Heart left ventricle (tissue), 16 donors: ENCODE results near the gene SHISA9. TPM values are rescaled to one million over a fixed set of nuclear protein-coding genes. Genes with fewer than 3 reads are reported as not detected.

Experiments
- ATAC-seq, 4 donors: fragments of 200-7000 bp; cut with Tn5 transposase; one replicate each; pipeline ENCODE4 v1.9.1; 2020 to 2022; ENCODE audit warnings: moderate library complexity in 4 of 4, mild to moderate bottlenecking in 3 of 4, moderate number of reproducible peaks in 1 of 4
- DNase-seq, 5 donors: peaks; one replicate each; pipeline ENCODE4 v3.0.0-alpha.2; 2020
- H3K27ac ChIP-seq, 12 donors: fragments of 200-600 bp; sonication (generic) in 4 of 12; one replicate each; pipeline versions ENCODE4 v1.5.0 to v1.8.0; 2016 to 2022; ENCODE audit warnings: mild to moderate bottlenecking in 2 of 12
- H3K27me3 ChIP-seq, 9 donors: fragments of 200-600 bp; sonication (generic) in 2 of 9; one replicate each; pipeline versions ENCODE4 v1.5.1 to v1.8.0; 2016 to 2022; ENCODE audit warnings: mild to moderate bottlenecking in 3 of 9
- H3K36me3 ChIP-seq, 9 donors: fragments of 200-600 bp; sonication (generic) in 2 of 9; one replicate each; pipeline versions ENCODE4 v1.5.0 to v1.8.0; 2018 to 2022; ENCODE audit warnings: mild to moderate bottlenecking in 2 of 9
- H3K4me1 ChIP-seq, 12 donors: fragments of 200-600 bp; sonication (generic) in 4 of 12; one replicate each; pipeline versions ENCODE4 v1.5.0 to v1.8.0; 2016 to 2022; ENCODE audit warnings: mild to moderate bottlenecking in 3 of 12
- H3K4me3 ChIP-seq, 12 donors: fragments of 200-600 bp; sonication (generic) in 4 of 12; one replicate each; pipeline versions ENCODE4 v1.5.0 to v1.8.0; 2017 to 2022; ENCODE audit warnings: mild to moderate bottlenecking in 9 of 12, moderate library complexity in 4 of 12
- H3K9me3 ChIP-seq, 12 donors: fragments of 200-600 bp; sonication (generic) in 4 of 12; one replicate each; pipeline versions ENCODE4 v1.5.0 to v1.8.0; 2016 to 2022; ENCODE audit warnings: mild to moderate bottlenecking in 1 of 12
- POLR2A ChIP-seq, 2 donors: fragments of 450-650 bp; IDR thresholded peaks; one replicate each; pipeline ENCODE4 v1.6.1; 2017; ENCODE audit warnings: antibody characterized with exemption in 2 of 2, mild to moderate bottlenecking in 2 of 2, moderate library complexity in 2 of 2
- WGBS, 4 donors: extraction: QIAGEN DNeasy Blood & Tissue Kit in 2 of 4; methylation state at CpG; one replicate each; pipeline versions ENCODE4 v1.1.5 to v1.1.7; 2013 to 2018; 5-methylcytosine and 5-hydroxymethylcytosine counted together
- intact Hi-C, 10 donors: fragments of 100-400 bp; cut with DNase I; formaldehyde crosslinking; loops; one replicate each; pipeline versions ENCODE4 v1.11.1 to v1.14.2; 2022
- polyA plus RNA-seq, 2 donors: library from polyadenylated mRNA; stranded (reverse); fragments of 200-250 nt; gene quantifications; one replicate each; pipeline ENCODE4 v1.2.3, GENCODE V29; 2013
- total RNA-seq, 9 donors: library from RNA; depleted of rRNA in 2 of 9; stranded (reverse); fragments of >200 nt in 2 of 9; fragmentation: NEBNext Ultra II Directional in 3 of 9; extraction: Animal tissue kit (Norgen Biotek cat#: 25700) in 3 of 9; gene quantifications; one replicate each; pipeline versions ENCODE4 v1.1.0 to v1.2.4, GENCODE V29; 2016 to 2023
- TF ChIP-seq, protein P1 (sequence below), 12 donors: fragments of 200-600 bp; sonication (generic) in 4 of 12; IDR thresholded peaks; one replicate each; pipeline versions ENCODE4 v1.5.0 to v1.8.0; 2018 to 2022; ENCODE audit warnings: antibody characterized with exemption in 12 of 12, mild to moderate bottlenecking in 5 of 12
- donor health status: ischemic (EF 13 %, LVEDD 7.1; RV severe dilation, severe dysfunction).
- donor health status: healthy with polysubstance abuse.
- donor health status: DM: no; HTN: yes; CAD: no.
- donor health status: DM: no; HTN: no; CAD: no.
- donor health status: ischemic (EF 25% LVEDD 6.9; RV normal size, moderate dysfunction).
- donor health status: ischemic (EF 25% LVEDD 5.7; RV mildly dilated, moderate dysfunction).
- donor health status: healthy.
- donor health status: DM: yes; HTN: yes; CAD: no.
- donor health status: ischemic (EF 35%, LVEDD 5.7; RV mildly dilated, moderate dysfunction).
- donor health status: nonischemic (EF 11% LVEDD 7.7; RV severe dilation, severe dysfunction).
- donor health status: DM: yes; HTN: yes; CAD: no.
- donor health status: PGD.
- donor health status: ischemic (EF 29% LVEDD 5.4; RV normal size, mild dysfunction).
- donor health status: nonischemic (EF 23%, LVEDD 6.1; RV moderate dilation, normal function).

SHISA9 gene
- total and polyA plus RNA-seq, 11 donors, result 0.08 to 0.83 (median 0.24) TPM; not detected in 1

DNA sequence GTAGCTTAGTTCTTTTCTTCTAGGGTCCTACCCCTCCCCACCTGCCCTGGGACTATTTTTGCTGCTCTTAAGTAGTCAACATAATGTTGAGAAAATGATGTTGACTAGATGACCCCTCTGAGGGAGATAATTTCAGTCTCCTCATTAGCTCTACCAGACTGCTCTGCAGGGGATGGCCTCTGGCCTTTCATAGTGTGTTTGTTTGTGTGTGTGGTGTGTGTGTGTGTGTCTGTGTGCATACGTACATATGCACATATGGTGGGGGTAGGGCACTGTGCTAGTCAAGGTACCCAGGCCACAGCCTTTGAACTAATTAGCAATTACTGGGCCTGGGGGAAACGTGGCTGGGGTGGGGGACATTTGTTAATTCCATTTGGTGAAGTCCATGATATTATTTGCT, 254.0 kb downstream of the SHISA9 start:
- TF ChIP-seq, protein P1, sequence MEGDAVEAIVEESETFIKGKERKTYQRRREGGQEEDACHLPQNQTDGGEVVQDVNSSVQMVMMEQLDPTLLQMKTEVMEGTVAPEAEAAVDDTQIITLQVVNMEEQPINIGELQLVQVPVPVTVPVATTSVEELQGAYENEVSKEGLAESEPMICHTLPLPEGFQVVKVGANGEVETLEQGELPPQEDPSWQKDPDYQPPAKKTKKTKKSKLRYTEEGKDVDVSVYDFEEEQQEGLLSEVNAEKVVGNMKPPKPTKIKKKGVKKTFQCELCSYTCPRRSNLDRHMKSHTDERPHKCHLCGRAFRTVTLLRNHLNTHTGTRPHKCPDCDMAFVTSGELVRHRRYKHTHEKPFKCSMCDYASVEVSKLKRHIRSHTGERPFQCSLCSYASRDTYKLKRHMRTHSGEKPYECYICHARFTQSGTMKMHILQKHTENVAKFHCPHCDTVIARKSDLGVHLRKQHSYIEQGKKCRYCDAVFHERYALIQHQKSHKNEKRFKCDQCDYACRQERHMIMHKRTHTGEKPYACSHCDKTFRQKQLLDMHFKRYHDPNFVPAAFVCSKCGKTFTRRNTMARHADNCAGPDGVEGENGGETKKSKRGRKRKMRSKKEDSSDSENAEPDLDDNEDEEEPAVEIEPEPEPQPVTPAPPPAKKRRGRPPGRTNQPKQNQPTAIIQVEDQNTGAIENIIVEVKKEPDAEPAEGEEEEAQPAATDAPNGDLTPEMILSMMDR (IDR thresholded peaks at IDR 0.05), result no peak
- TF ChIP-seq POLR2A (IDR thresholded peaks at IDR 0.05), result no peak
- DNase-seq (no peak), ATAC-seq (no peak)
- Histone ChIP-seq H3K4me3 (no peak overlapping the region), H3K27ac (no peak overlapping the region), H3K36me3 (no peaks in the 10 kb centered on the region), H3K27me3 (peaks cover 0 to 4% (median 0%) of the 10 kb centered on the region in 9 donors), H3K4me1 (no peaks in the 10 kb centered on the region), H3K9me3 (no peaks in the 10 kb centered on the region)
- 28 to 44% (median 33%) methylated on average over 2 of the region's 2 CpGs for WGBS, 4 donors
- intact Hi-C loops, result no loop called here

DNA sequence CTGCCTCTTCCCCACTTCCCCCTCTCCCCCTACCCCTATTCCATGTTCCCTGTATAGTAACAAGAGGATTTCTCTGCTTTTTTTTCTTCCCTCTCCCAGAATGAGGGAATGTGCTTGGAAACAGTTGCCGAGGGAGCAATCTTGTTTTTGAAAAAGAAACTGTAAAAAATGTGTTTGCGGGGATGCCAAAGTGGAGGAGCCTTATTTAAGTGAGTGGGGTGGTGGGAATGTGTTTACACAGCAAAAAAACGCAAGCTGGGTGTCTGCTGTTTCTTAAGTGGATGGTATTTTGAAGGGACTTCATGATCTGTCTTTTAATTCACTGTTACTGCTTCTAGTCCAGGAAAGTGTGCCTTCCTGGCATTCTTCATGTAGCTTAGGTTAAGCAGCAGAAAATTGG, 254.4 kb downstream of the SHISA9 start:
- Histone ChIP-seq H3K27me3 (peaks cover 0 to 4% (median 0%) of the 10 kb centered on the region in 9 donors), H3K36me3 (no peaks in the 10 kb centered on the region), H3K4me1 (no peaks in the 10 kb centered on the region), H3K27ac (no peak overlapping the region), H3K4me3 (no peak overlapping the region), H3K9me3 (no peaks in the 10 kb centered on the region)
- TF ChIP-seq, protein P1 (IDR thresholded peaks at IDR 0.05), result no peak
- TF ChIP-seq POLR2A (IDR thresholded peaks at IDR 0.05), result no peak
- 42 to 54% (median 53%) methylated on average over 3 of the region's 3 CpGs for WGBS, 4 donors
- no peak for DNase-seq
- no peak for ATAC-seq
- intact Hi-C loops, result no loop called here

DNA sequence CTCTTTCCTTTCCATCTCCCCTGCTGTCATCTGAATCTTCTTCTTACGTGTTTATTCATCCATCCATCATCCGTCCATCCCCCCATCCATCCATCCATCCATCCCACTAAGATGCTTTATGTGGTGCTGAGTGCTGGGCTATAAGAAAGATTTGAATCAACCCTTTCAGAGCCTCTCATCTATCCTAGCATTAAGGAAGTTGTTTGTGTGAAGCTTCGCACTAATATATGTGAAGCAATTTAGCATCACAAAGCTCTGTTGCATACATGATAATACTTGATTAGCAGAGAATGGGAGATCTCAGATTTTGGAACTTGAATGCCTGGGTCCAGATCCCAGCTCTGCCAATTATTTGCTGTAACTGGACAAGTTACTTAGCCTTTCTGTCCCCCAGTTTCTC, 255.7 kb downstream of the SHISA9 start:
- intact Hi-C loops, result no loop called here
- H3K4me3 ChIP-seq, result no peak overlapping the region
- H3K27ac ChIP-seq, result no peak overlapping the region
- H3K27me3 ChIP-seq, result peaks cover 0 to 3% (median 0%) of the 10 kb centered on the region in 9 donors
- H3K36me3 ChIP-seq, result no peaks in the 10 kb centered on the region
- no peak for ATAC-seq
- H3K4me1 ChIP-seq, result no peaks in the 10 kb centered on the region
- DNase-seq, result no peak
- no peaks in the 10 kb centered on the region for H3K9me3 ChIP-seq
- 57 to 73% (median 68%) methylated on average over 3 of the region's 3 CpGs for WGBS, 4 donors
- no peak for TF ChIP-seq POLR2A (IDR thresholded peaks at IDR 0.05)
- TF ChIP-seq, protein P1 (IDR thresholded peaks at IDR 0.05), result no peak

- H3K4me1 ChIP-seq, result no peaks in the 10 kb centered on the region
- DNase-seq (no peak), ATAC-seq (no peak)
- WGBS, 4 donors, result 87 to 91% (median 89%) methylated on average over 3 of the region's 3 CpGs
- H3K4me3 ChIP-seq, result no peak overlapping the region
- no peaks in the 10 kb centered on the region for H3K36me3 ChIP-seq
- H3K27ac ChIP-seq, result no peak overlapping the region
- intact Hi-C loops, result no loop called here
- TF ChIP-seq, protein P1 (IDR thresholded peaks at IDR 0.05), result no peak
- H3K27me3 ChIP-seq, result peaks cover 0 to 3% (median 0%) of the 10 kb centered on the region in 9 donors
- no peaks in the 10 kb centered on the region for H3K9me3 ChIP-seq
Measured at GRCh38 chr16:13158427-13158826, 257.0 kb downstream of the SHISA9 start.
